ENCODE measurements around the gene USP32. TPM values are rescaled to one million over a fixed set of nuclear protein-coding genes. Genes with fewer than 3 reads are reported as not detected.

Gene USP32
- total RNA-seq, 4 donors from 2014 or later = 14.7 to 86.0 (median 54.8) TPM

DNA sequence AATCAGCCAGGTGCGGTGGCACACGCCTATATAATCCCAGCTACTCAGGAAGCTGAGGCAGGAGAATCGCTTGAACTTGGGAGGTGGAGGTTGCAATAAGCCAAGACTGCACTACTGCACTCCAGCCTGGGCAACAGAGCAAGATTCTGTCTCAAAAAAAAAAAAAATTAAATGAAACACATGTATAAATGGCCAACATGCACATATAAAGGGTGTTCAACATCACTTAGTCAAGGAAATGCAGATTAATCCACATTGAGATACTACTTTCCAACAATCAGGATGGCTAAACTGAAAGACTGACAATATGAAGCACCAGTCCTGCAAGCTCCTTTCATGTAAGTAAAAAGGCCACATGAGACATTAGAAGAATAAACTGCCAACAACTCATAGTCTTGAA, 20.5 kb downstream of the USP32 start:
- H3K27me3 ChIP-seq = no peaks in the 10 kb centered on the region
- H3K4me1 ChIP-seq = peaks cover 0 to 9% (median 0%) of the 10 kb centered on the region in 4 donors
- intact Hi-C loops (cut with DNase I; ENCODE audit: low total_unique reads) = no loop called here
- TF ChIP-seq, protein P1, sequence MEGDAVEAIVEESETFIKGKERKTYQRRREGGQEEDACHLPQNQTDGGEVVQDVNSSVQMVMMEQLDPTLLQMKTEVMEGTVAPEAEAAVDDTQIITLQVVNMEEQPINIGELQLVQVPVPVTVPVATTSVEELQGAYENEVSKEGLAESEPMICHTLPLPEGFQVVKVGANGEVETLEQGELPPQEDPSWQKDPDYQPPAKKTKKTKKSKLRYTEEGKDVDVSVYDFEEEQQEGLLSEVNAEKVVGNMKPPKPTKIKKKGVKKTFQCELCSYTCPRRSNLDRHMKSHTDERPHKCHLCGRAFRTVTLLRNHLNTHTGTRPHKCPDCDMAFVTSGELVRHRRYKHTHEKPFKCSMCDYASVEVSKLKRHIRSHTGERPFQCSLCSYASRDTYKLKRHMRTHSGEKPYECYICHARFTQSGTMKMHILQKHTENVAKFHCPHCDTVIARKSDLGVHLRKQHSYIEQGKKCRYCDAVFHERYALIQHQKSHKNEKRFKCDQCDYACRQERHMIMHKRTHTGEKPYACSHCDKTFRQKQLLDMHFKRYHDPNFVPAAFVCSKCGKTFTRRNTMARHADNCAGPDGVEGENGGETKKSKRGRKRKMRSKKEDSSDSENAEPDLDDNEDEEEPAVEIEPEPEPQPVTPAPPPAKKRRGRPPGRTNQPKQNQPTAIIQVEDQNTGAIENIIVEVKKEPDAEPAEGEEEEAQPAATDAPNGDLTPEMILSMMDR (IDR thresholded peaks at IDR 0.05) = no peak
- TF ChIP-seq POLR2AphosphoS5 (IDR thresholded peaks at IDR 0.05) = no peak
- in situ Hi-C loops (cut with MboI; ENCODE audit: low pct_ligation_motif_present in 1 of 4, low pct_unique_long_range_greater_than_20kb in 1 of 4, low sequenced_read_pairs in 3 of 4) = no loop called here
- DNase-seq = no peak
- H3K27ac ChIP-seq = no peak overlapping the region
- H3K9me3 ChIP-seq = no peaks in the 10 kb centered on the region
- WGBS, 2 donors (ENCODE audit: low coverage in 1 of 2) = 89 to 95% methylated on average over 3 of the region's 3 CpGs
- no peaks in the 10 kb centered on the region for H3K36me3 ChIP-seq
- H3K4me3 ChIP-seq = no peak overlapping the region

DNA sequence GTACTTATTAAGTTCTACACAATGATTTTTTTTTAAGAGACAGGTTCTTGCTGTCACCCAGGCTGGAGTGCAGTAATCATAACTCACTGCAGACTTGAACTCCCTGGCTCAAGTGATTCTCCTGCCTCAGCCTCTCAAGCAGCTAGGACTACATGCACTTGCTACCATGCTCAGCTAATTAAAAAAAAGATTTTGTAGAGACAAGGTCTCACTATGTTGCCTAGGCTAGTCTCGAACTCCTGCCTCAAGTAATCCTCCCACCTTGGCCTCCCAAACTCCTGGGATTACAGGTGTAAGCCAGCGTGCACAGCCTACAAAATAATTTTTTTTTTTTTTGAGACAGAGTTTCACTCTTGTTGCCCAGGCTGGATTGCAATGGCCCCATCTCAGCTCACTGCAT, 22.2 kb downstream of the USP32 start:
- no peak for DNase-seq
- no peak overlapping the region for H3K27ac ChIP-seq
- no peaks in the 10 kb centered on the region for H3K27me3 ChIP-seq
- H3K4me1 ChIP-seq = peaks cover 0 to 9% (median 0%) of the 10 kb centered on the region in 4 donors
- no peaks in the 10 kb centered on the region for H3K36me3 ChIP-seq
- TF ChIP-seq POLR2AphosphoS5 (IDR thresholded peaks at IDR 0.05) (no peak), EP300 (IDR thresholded peaks at IDR 0.05; ENCODE audit: low read depth) (no peak), POLR2A (IDR thresholded peaks at IDR 0.05) (no peak)
- TF ChIP-seq, protein P1 (IDR thresholded peaks at IDR 0.05) = no peak
- in situ Hi-C loops (cut with MboI; ENCODE audit: low pct_ligation_motif_present in 1 of 4, low pct_unique_long_range_greater_than_20kb in 1 of 4, low sequenced_read_pairs in 3 of 4) = no loop called here
- intact Hi-C loops (cut with DNase I; ENCODE audit: low total_unique reads) = no loop called here
- 96 to 100% methylated on average over 2 of the region's 2 CpGs for WGBS, 2 donors (ENCODE audit: low coverage in 1 of 2)
- H3K9me3 ChIP-seq = no peaks in the 10 kb centered on the region
- no peak overlapping the region for H3K4me3 ChIP-seq

DNA sequence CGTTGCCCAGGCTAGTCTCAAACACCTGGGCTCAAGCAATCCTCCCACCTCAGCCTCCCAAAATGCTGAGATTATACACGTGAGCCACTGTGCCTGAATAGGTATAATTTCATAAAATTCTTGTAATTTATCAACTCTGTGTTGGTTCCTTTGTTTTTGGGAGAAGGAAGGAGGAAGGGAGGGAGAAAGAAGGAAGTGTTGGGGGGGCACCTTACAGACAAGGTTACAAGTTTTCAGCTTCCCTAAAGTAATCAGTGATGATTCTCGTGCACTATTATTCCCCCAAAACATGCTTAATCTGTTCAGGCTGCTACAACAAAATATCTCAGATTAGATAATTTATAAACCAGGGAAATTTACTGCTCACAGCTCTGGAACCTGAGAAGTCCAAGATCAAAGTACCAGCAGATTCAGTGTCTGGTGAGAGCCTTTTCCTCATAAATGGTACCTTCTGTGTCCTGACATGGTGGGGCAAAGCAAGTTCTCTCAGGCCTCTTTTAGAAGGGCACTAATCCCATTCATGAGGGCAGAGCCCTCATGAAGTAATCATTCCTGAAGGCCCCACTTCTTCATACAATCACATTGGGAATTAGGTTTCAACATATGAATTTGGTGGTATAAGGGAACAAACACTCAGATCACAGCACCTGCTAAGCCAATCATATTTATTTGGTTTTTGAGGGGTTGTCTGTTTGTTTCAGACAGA, 28.1 kb downstream of the USP32 start:
- in situ Hi-C loops (cut with MboI; ENCODE audit: low pct_ligation_motif_present in 1 of 4, low pct_unique_long_range_greater_than_20kb in 1 of 4, low sequenced_read_pairs in 3 of 4) = no loop called here
- Histone ChIP-seq H3K27ac (no peak overlapping the region), H3K9me3 (no peaks in the 10 kb centered on the region), H3K4me3 (no peak overlapping the region), H3K27me3 (no peaks in the 10 kb centered on the region), H3K4me1 (peaks cover 0 to 4% (median 0%) of the 10 kb centered on the region in 4 donors), H3K36me3 (no peaks in the 10 kb centered on the region)
- 90 to 95% methylated on average over 2 to 3 of the region's 3 CpGs for WGBS, 2 donors (ENCODE audit: low coverage in 1 of 2)
- intact Hi-C loops (cut with DNase I; ENCODE audit: low total_unique reads) = no loop called here
- TF ChIP-seq EP300 (IDR thresholded peaks at IDR 0.05; ENCODE audit: low read depth) (no peak), POLR2AphosphoS5 (IDR thresholded peaks at IDR 0.05) (no peak), POLR2A (IDR thresholded peaks at IDR 0.05) (no peak)
- TF ChIP-seq, protein P1 (IDR thresholded peaks at IDR 0.05) = no peak
- no peak for DNase-seq

DNA sequence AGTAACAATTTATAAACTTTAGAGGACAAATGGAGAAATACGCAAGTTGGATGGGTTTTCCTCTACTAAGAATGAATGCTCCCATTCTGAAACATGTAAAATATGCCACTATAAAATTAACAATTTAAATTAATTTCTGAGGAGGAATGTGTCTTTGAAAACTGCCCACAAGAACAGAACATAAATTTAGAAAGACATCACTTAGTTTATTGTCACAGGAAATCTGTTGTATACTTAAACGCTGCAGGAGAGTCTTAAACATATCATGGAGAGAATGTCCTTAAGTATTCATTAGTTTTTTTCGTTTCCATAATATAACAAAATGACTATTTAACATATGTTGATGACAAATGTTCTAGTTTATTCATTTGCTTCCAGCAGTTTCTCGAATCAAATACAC, 29.6 kb downstream of the USP32 start:
- Histone ChIP-seq H3K9me3 (no peaks in the 10 kb centered on the region), H3K4me1 (peaks cover 0 to 2% (median under 1%) of the 10 kb centered on the region in 4 donors), H3K27ac (no peak overlapping the region), H3K27me3 (no peaks in the 10 kb centered on the region), H3K4me3 (no peak overlapping the region), H3K36me3 (no peaks in the 10 kb centered on the region)
- DNase-seq = no peak
- intact Hi-C loops (cut with DNase I; ENCODE audit: low total_unique reads) (no loop called here), in situ Hi-C loops (cut with MboI; ENCODE audit: low pct_ligation_motif_present in 1 of 4, low pct_unique_long_range_greater_than_20kb in 1 of 4, low sequenced_read_pairs in 3 of 4) (no loop called here)
- TF ChIP-seq, protein P1 (IDR thresholded peaks at IDR 0.05) = no peak
- TF ChIP-seq POLR2A (IDR thresholded peaks at IDR 0.05) (no peak), POLR2AphosphoS5 (IDR thresholded peaks at IDR 0.05) (no peak), EP300 (IDR thresholded peaks at IDR 0.05; ENCODE audit: low read depth) (no peak)
- WGBS, 2 donors (ENCODE audit: low coverage in 1 of 2) = 78 to 79% methylated on average over 4 of the region's 4 CpGs
